Measurements from ENCODE around the gene CLNS1A.

GRCh38 chr11:77617892-77618291, 19.7 kb downstream of the CLNS1A start:
- TF ChIP-seq CTCF (IDR thresholded peaks at IDR 0.05), result no peak
- TF ChIP-seq EP300 (IDR thresholded peaks at IDR 0.05; ENCODE audit: low read depth), result no peak
- TF ChIP-seq POLR2A (IDR thresholded peaks at IDR 0.05), result no peak
- no peak for TF ChIP-seq POLR2AphosphoS5 (IDR thresholded peaks at IDR 0.05)
